Suprapubic skin (tissue), 4 donors: ENCODE results near the gene PPP1R13B.

ENCODE experiments used
- EP300 ChIP-seq: sonication (generic); formaldehyde crosslinking; IDR thresholded peaks from one replicate; pipeline ENCODE4 v1.6.1; 2017; ENCODE audit warnings: antibody characterized with exemption
- POLR2A ChIP-seq, 2 donors: fragments of 450-650 bp; IDR thresholded peaks; one replicate each; pipeline ENCODE4 v1.6.1; 2017; ENCODE audit warnings: antibody characterized with exemption in 2 of 2, mild to moderate bottlenecking in 2 of 2, moderate library complexity in 2 of 2
- POLR2AphosphoS5 ChIP-seq, 3 donors: sonication (generic); formaldehyde crosslinking; IDR thresholded peaks; one replicate each; pipeline ENCODE4 v1.6.1; 2017; ENCODE audit warnings: antibody characterized with exemption in 3 of 3
- TF ChIP-seq, protein P1 (sequence below), 2 donors: fragments of 200-600 bp in 1 of 2; fragments of 450-650 bp in 1 of 2; sonication (generic) in 1 of 2; IDR thresholded peaks; one replicate each; pipeline ENCODE4 v1.5.1; 2016 to 2019; ENCODE audit warnings: antibody characterized with exemption in 2 of 2, mild to moderate bottlenecking in 1 of 2, moderate library complexity in 1 of 2

DNA sequence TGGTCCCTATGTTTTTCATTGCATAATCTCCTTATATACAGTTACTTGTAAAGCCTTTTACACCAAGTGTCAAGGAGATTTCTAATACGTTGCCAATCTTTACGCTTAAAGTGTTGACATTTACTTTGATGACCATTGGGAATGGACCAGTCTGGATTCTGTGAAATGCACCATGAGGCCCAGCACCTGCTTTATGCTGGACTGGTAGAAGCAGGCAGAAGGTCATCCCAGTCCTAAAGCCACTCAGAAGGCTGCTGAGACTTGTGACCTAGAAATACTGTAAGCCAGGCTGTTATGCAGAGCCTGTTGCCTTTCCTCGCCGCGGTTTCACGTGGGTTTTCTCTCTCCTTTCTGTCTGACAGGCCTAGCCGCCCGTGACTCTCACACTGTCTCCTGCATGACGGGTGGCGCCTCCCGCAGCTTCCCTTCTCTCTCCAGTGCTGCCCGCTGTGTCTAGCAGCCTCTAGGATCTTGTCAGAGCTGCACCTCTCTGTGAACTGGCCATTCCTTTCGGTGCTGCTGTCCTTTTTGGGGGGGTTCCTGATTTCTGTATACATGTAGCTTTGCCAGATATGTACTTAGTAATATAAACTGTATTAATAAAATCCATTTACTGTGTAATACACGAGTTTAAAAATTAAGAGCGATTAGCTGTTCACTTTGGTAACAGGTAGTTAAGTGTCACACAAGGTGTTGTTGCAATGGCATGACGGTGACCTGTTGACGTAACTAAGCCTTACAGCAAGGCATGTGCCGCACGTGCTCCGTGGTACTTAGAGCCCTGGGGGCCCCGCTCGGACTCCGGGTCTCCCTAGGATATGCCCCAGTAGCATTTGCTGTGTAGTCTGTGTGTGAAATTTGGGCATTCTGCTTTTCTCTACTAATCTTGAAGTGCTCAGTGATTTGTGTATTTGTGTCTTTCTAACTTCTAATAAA, 161.8 kb downstream of the PPP1R13B start:
- TF ChIP-seq, protein P1, sequence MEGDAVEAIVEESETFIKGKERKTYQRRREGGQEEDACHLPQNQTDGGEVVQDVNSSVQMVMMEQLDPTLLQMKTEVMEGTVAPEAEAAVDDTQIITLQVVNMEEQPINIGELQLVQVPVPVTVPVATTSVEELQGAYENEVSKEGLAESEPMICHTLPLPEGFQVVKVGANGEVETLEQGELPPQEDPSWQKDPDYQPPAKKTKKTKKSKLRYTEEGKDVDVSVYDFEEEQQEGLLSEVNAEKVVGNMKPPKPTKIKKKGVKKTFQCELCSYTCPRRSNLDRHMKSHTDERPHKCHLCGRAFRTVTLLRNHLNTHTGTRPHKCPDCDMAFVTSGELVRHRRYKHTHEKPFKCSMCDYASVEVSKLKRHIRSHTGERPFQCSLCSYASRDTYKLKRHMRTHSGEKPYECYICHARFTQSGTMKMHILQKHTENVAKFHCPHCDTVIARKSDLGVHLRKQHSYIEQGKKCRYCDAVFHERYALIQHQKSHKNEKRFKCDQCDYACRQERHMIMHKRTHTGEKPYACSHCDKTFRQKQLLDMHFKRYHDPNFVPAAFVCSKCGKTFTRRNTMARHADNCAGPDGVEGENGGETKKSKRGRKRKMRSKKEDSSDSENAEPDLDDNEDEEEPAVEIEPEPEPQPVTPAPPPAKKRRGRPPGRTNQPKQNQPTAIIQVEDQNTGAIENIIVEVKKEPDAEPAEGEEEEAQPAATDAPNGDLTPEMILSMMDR (IDR thresholded peaks at IDR 0.05): no peak
- TF ChIP-seq POLR2A (IDR thresholded peaks at IDR 0.05) (no peak), POLR2AphosphoS5 (IDR thresholded peaks at IDR 0.05) (no peak), EP300 (no peak)
